Thyroid gland (tissue), 4 donors: ENCODE data around the gene CBFA2T2. TPM values are rescaled to one million over a fixed set of nuclear protein-coding genes. Genes with fewer than 3 reads are reported as not detected.
A peak's percentile ranks its signal among the peaks of the same experiment; 100 is the strongest.

Experiments
- DNase-seq, 2 donors: peaks; one replicate each; pipeline ENCODE4 v3.0.0-alpha.2; 2019
- H3K27ac ChIP-seq, 3 donors: fragments of 200-600 bp; sonication (generic); 1 replicate in 2 of 3; 2 replicates in 1 of 3; pipeline ENCODE4 v1.5.1; 2016 to 2019; ENCODE audit warnings: mild to moderate bottlenecking in 1 of 3, moderate library complexity in 1 of 3
- H3K27me3 ChIP-seq: fragments of 200-600 bp; sonication (generic); one replicate; pipeline ENCODE4 v1.5.1; 2019
- H3K36me3 ChIP-seq, 2 donors: fragments of 200-600 bp; sonication (generic); one replicate each; pipeline ENCODE4 v1.5.1; 2016 to 2019
- H3K4me1 ChIP-seq, 2 donors: fragments of 200-600 bp; sonication (generic); one replicate each; pipeline ENCODE4 v1.5.1; 2017 to 2019
- H3K4me3 ChIP-seq, 3 donors: fragments of 200-600 bp; sonication (generic); replicated peaks in 1 of 3; 1 replicate in 2 of 3; 2 replicates in 1 of 3; pipeline ENCODE4 v1.5.1; 2016; ENCODE audit warnings: mild to moderate bottlenecking in 1 of 3
- H3K9me3 ChIP-seq: fragments of 200-600 bp; sonication (generic); one replicate; pipeline ENCODE4 v1.5.1; 2017
- POLR2A ChIP-seq, 2 donors: fragments of 450-650 bp; IDR thresholded peaks; one replicate each; pipeline ENCODE4 v1.6.1; 2017; ENCODE audit warnings: antibody characterized with exemption in 2 of 2, mild to moderate bottlenecking in 2 of 2, moderate library complexity in 1 of 2
- WGBS, 2 donors: methylation state at CpG; one replicate each; pipeline ENCODE4 v1.1.5; 2017; 5-methylcytosine and 5-hydroxymethylcytosine counted together
- intact Hi-C: fragments of 100-400 bp; cut with DNase I; formaldehyde crosslinking; loops from one replicate; pipeline ENCODE4 v1.15.1; 2023
- total RNA-seq, 4 donors: library from RNA; depleted of rRNA; stranded (reverse); fragments of >200 nt; gene quantifications; one replicate each; pipeline ENCODE4 v1.2.3, GENCODE V29; 2016
- TF ChIP-seq, protein P1 (sequence below), 6 experiments: fragments of 200-600 bp in 3 of 6; fragments of 450-650 bp in 3 of 6; sonication (generic) in 3 of 6; IDR thresholded peaks; one replicate each; pipeline ENCODE4 v1.5.1; 2016 to 2019; ENCODE audit warnings: antibody characterized with exemption in 6 of 6, mild to moderate bottlenecking in 2 of 6, inconsistent platforms in 1 of 6, moderate library complexity in 1 of 6

Gene CBFA2T2
- total RNA-seq, 4 donors from 2014 or later, result 29.7 to 57.3 (median 35.8) TPM

DNA sequence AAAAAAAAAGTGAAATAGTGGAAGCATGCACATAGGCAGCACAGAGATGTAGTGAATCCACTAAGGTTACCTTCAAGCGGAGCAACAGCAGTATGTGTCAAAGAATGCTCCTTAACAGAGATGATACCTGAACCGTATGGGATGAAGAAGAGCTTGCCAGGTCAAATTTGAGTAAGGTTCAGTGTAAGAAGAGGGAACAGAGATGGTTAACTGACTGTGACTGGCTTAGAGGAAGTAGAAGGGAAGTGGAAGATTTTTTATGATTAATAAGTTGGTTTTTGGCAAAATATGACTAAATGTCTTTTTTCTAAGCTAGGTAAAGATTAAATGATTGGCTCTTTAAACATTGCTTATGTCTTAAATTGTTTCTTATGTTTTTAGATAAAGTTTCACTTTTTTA lies 119.6 kb downstream of the CBFA2T2 start:
- 94 to 96% methylated on average over 2 of the region's 2 CpGs for WGBS, 2 donors
- Histone ChIP-seq H3K4me3 (no peak overlapping the region), H3K36me3 (peaks cover 6 to 9% of the 10 kb centered on the region in 2 donors), H3K27ac (no peak overlapping the region), H3K9me3 (no peaks in the 10 kb centered on the region), H3K27me3 (no peaks in the 10 kb centered on the region), H3K4me1 (peaks cover 2 to 9% of the 10 kb centered on the region in 2 donors)
- intact Hi-C loops, result no loop called here
- TF ChIP-seq POLR2A (IDR thresholded peaks at IDR 0.05), result no peak
- TF ChIP-seq, protein P1, sequence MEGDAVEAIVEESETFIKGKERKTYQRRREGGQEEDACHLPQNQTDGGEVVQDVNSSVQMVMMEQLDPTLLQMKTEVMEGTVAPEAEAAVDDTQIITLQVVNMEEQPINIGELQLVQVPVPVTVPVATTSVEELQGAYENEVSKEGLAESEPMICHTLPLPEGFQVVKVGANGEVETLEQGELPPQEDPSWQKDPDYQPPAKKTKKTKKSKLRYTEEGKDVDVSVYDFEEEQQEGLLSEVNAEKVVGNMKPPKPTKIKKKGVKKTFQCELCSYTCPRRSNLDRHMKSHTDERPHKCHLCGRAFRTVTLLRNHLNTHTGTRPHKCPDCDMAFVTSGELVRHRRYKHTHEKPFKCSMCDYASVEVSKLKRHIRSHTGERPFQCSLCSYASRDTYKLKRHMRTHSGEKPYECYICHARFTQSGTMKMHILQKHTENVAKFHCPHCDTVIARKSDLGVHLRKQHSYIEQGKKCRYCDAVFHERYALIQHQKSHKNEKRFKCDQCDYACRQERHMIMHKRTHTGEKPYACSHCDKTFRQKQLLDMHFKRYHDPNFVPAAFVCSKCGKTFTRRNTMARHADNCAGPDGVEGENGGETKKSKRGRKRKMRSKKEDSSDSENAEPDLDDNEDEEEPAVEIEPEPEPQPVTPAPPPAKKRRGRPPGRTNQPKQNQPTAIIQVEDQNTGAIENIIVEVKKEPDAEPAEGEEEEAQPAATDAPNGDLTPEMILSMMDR (IDR thresholded peaks at IDR 0.05), result no peak
- DNase-seq, result no peak

DNA sequence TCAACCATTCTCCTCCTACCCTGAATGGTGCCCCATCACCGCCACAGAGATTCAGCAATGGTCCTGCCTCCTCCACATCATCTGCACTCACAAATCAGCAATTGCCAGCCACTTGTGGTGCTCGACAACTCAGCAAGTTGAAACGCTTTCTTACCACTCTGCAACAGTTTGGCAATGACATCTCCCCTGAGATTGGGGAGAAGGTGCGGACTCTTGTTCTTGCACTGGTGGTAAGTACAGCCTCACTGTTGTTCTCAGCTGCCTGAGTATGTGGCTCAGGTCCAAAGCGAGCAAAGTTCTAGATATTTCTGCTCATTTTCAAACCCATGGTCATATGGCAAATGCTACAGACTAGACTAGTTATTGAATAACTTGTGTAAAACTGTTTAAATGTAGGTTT lies 121.2 kb downstream of the CBFA2T2 start:
- 65 to 77% methylated on average over 5 of the region's 5 CpGs for WGBS, 2 donors
- Histone ChIP-seq H3K36me3 (peaks cover 6 to 15% of the 10 kb centered on the region in 2 donors), H3K27me3 (no peaks in the 10 kb centered on the region), H3K4me3 (no peak overlapping the region), H3K4me1 (no peaks in the 10 kb centered on the region), H3K9me3 (no peaks in the 10 kb centered on the region), H3K27ac (no peak overlapping the region)
- TF ChIP-seq POLR2A (IDR thresholded peaks at IDR 0.05), result no peak
- TF ChIP-seq, protein P1 (IDR thresholded peaks at IDR 0.05), result no peak
- intact Hi-C loops, result no loop called here
- DNase-seq, result peak; percentile 64 to 68

DNA sequence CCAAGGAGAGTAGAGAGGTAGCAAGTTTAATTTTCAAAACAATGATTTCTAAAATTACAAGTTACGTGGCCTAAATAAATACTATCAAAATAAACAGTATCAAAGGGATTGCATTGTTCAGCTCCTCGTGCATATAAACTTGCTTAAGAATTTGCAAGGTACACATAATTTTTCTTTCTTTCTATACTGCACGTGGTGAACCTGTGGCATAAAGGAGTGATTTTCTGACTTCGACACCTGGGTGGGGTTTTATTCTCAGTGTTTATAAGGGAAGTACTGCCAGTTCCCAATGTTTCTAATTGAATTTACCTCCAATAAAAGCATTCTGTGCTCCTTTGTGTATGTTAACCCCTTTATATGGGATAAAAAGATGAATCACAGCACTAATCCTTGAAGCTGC lies 122.1 kb downstream of the CBFA2T2 start:
- DNase-seq, result no peak
- WGBS, 2 donors, result 64 to 67% methylated on average over 4 of the region's 4 CpGs
- H3K27ac ChIP-seq, result no peak overlapping the region
- H3K4me1 ChIP-seq, result no peaks in the 10 kb centered on the region
- no peaks in the 10 kb centered on the region for H3K27me3 ChIP-seq
- TF ChIP-seq, protein P1 (IDR thresholded peaks at IDR 0.05), result no peak
- TF ChIP-seq POLR2A (IDR thresholded peaks at IDR 0.05), result no peak
- peaks cover 6 to 15% of the 10 kb centered on the region in 2 donors for H3K36me3 ChIP-seq
- no peaks in the 10 kb centered on the region for H3K9me3 ChIP-seq
- intact Hi-C loops, result no loop called here
- H3K4me3 ChIP-seq, result no peak overlapping the region

DNA sequence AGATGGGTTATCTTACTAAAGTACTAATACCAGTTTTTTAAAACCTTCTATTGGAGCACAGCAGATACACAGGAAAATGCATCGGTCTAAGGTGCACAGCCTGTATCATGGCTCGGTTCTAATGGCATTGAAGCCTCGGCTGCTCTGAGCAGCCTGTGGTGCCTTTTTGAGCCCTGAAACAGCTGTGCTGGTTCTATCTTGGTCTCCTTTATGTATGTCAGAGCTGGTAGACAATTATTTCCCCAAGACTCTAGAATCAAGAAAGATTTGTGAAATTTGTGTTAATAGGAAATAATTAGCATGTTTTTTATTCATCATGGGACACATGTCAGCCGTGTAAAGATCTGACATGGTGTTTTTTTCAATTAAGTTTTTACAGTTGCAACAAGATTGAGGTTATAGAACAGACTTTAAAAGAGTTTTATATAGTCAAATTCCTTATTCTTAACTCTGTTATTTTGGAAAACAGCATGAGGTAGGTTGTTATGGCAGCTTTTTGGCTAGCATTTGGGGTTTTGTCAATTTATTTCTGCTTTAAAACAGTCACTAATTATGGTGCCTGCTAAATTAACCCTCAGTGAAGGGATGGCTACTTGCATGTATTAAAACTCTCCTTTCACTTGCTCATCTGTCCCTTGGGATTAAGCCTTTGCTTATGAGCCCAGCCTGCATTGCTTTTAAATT lies 132.0 kb downstream of the CBFA2T2 start:
- WGBS, 2 donors, result 96 to 98% methylated on average over 4 of the region's 4 CpGs
- no peak for DNase-seq
- H3K36me3 ChIP-seq, result peaks cover 6 to 7% of the 10 kb centered on the region in 2 donors

More for the DNA sequence above, 132.0 kb downstream of the CBFA2T2 start:
- Histone ChIP-seq H3K27me3 (no peaks in the 10 kb centered on the region), H3K4me1 (no peaks in the 10 kb centered on the region), H3K4me3 (no peak overlapping the region), H3K9me3 (no peaks in the 10 kb centered on the region), H3K27ac (no peak overlapping the region)
- intact Hi-C loops, result no loop called here
- TF ChIP-seq, protein P1 (IDR thresholded peaks at IDR 0.05), result no peak
